ENCODE data around the gene COLQ. TPM values are rescaled to one million over a fixed set of nuclear protein-coding genes. Genes with fewer than 3 reads are reported as not detected.

Gene COLQ
- total RNA-seq, 1 experiment from 2014 or later, result not detected

DNA sequence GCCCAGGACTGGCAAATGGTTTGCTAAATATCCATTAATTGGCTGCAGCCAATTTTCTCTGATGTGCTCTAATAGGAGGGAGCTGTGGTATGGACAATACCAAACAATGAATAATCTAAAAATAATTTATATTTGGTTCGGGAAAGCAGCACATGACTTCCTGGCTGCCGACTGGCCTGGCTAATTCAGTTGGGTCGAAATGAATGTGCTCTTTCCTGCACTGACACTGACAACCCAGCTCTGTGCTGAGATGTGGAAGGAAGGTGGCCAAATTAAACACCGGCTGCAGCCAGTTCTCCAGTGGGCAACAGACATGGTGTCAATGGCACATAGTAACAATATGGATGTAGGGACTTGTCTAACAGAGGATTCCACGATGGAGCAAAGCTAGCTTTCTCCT lies 21.1 kb upstream of the COLQ start:
- no TSS peak for BruUV-seq (replicated peaks)
- H3K9me3 ChIP-seq, result 0 out of 2 replicates have a peak, but pooled peaks cover 2% of the 10 kb centered on the region
- H3K4me3 ChIP-seq (ENCODE audit: low read depth, low read length), result no peak overlapping the region
- no peaks in the 10 kb centered on the region; the same call in 1 of the 2 replicates for H3K27me3 ChIP-seq (replicated peaks; ENCODE audit: control insufficient read depth, insufficient read depth, low read length)
- no peaks in the 10 kb centered on the region for H3K36me3 ChIP-seq (ENCODE audit: control insufficient read depth, insufficient read depth, low read length)
- H3K4me1 ChIP-seq, result no peaks in the 10 kb centered on the region
- no peak for TF ChIP-seq CTCF (IDR thresholded peaks at IDR 0.05; ENCODE audit: insufficient read depth in 1 of 2, low read depth in 1 of 2, low read length in 1 of 2, severe bottlenecking in 1 of 2, unreplicated experiment in 1 of 2)
- Mint-ChIP-seq H3K4me3 (ENCODE audit: unreplicated experiment) (no peak overlapping the region), H3K27ac (ENCODE audit: unreplicated experiment) (no peak overlapping the region), H3K36me3 (ENCODE audit: insufficient read depth, unreplicated experiment) (no peaks in the 10 kb centered on the region), H3K4me1 (ENCODE audit: low read depth, unreplicated experiment) (no peaks in the 10 kb centered on the region), H3K9me3 (ENCODE audit: unreplicated experiment) (no peaks in the 10 kb centered on the region), H3K27me3 (ENCODE audit: insufficient read depth, unreplicated experiment) (peaks cover 16% of the 10 kb centered on the region)
- CTCF ChIA-PET, result no interaction called here
- intact Hi-C loops (cut with micrococcal nuclease; ENCODE audit: unreplicated experiment), result no loop called here
- no peak for DNase-seq
- POLR2A ChIA-PET, result interaction anchor here (0.6 kb wide), 1 partner anchor 153 kb away, joined by 5 read pairs; no protein-coding TSS in a partner anchor

- no TSS peak for BruUV-seq (replicated peaks)
Measured at GRCh38 chr3:15541371-15541770, 19.9 kb upstream of the COLQ start.

GRCh38 chr3:15539066-15539465 lies 17.6 kb upstream of the COLQ start:
- no TSS peak for BruUV-seq (replicated peaks)
- H3K27me3 Mint-ChIP-seq (ENCODE audit: insufficient read depth, unreplicated experiment), result peaks cover 11% of the 10 kb centered on the region
- no peaks in the 10 kb centered on the region for H3K9me3 Mint-ChIP-seq (ENCODE audit: unreplicated experiment)
- TF ChIP-seq CTCF (IDR thresholded peaks at IDR 0.05; ENCODE audit: insufficient read depth in 1 of 2, low read depth in 1 of 2, low read length in 1 of 2, severe bottlenecking in 1 of 2, unreplicated experiment in 1 of 2), result no peak
- no peaks in the 10 kb centered on the region for H3K4me1 Mint-ChIP-seq (ENCODE audit: low read depth, unreplicated experiment)
- Histone ChIP-seq H3K27me3 (replicated peaks; ENCODE audit: control insufficient read depth, insufficient read depth, low read length) (no peaks in the 10 kb centered on the region; the same call in 1 of the 2 replicates), H3K9me3 (no peaks in the 10 kb centered on the region), H3K36me3 (ENCODE audit: control insufficient read depth, insufficient read depth, low read length) (no peaks in the 10 kb centered on the region), H3K4me3 (ENCODE audit: low read depth, low read length) (no peak overlapping the region), H3K4me1 (no peaks in the 10 kb centered on the region)
- POLR2A ChIA-PET, result no interaction called here
- CTCF ChIA-PET, result interaction anchor here (0.7 kb wide), 1 partner anchor 1026 kb away, joined by 3 read pairs; no protein-coding TSS in a partner anchor
- H3K36me3 Mint-ChIP-seq (ENCODE audit: insufficient read depth, unreplicated experiment), result no peaks in the 10 kb centered on the region
- DNase-seq, result no peak
- H3K4me3 Mint-ChIP-seq (ENCODE audit: unreplicated experiment), result no peak overlapping the region
- H3K27ac Mint-ChIP-seq (ENCODE audit: unreplicated experiment), result no peak overlapping the region
- intact Hi-C loops (cut with micrococcal nuclease; ENCODE audit: unreplicated experiment), result no loop called here

More at GRCh38 chr3:15541371-15541770, 19.9 kb upstream of the COLQ start:
- DNase-seq, result no peak
- no peaks in the 10 kb centered on the region for H3K36me3 Mint-ChIP-seq (ENCODE audit: insufficient read depth, unreplicated experiment)
- no peaks in the 10 kb centered on the region for H3K4me1 ChIP-seq
- H3K4me3 ChIP-seq (ENCODE audit: low read depth, low read length), result no peak overlapping the region
- H3K9me3 Mint-ChIP-seq (ENCODE audit: unreplicated experiment), result no peaks in the 10 kb centered on the region
- POLR2A ChIA-PET, result no interaction called here
- no peaks in the 10 kb centered on the region for H3K4me1 Mint-ChIP-seq (ENCODE audit: low read depth, unreplicated experiment)
- no peak overlapping the region for H3K4me3 Mint-ChIP-seq (ENCODE audit: unreplicated experiment)
- peaks cover 16% of the 10 kb centered on the region for H3K27me3 Mint-ChIP-seq (ENCODE audit: insufficient read depth, unreplicated experiment)
- CTCF ChIA-PET, result interaction anchor here (0.6 kb wide), 2 partner anchors 15 to 76 kb away, joined by 4 to 5 read pairs; no protein-coding TSS in a partner anchor
- no peak overlapping the region for H3K27ac Mint-ChIP-seq (ENCODE audit: unreplicated experiment)
- no peaks in the 10 kb centered on the region; the same call in 1 of the 2 replicates for H3K27me3 ChIP-seq (replicated peaks; ENCODE audit: control insufficient read depth, insufficient read depth, low read length)
- H3K36me3 ChIP-seq (ENCODE audit: control insufficient read depth, insufficient read depth, low read length), result no peaks in the 10 kb centered on the region
- no peak for TF ChIP-seq CTCF (IDR thresholded peaks at IDR 0.05; ENCODE audit: insufficient read depth in 1 of 2, low read depth in 1 of 2, low read length in 1 of 2, severe bottlenecking in 1 of 2, unreplicated experiment in 1 of 2)
- intact Hi-C loops (cut with micrococcal nuclease; ENCODE audit: unreplicated experiment), result no loop called here
- no peaks in the 10 kb centered on the region for H3K9me3 ChIP-seq
